Peyer's patch (tissue), 4 donors: ENCODE data around the gene ZNF598.

ENCODE experiments used
- POLR2A ChIP-seq, 2 donors: fragments of 450-650 bp; IDR thresholded peaks; one replicate each; pipeline ENCODE4 v1.5.1; 2017; ENCODE audit warnings: antibody characterized with exemption in 2 of 2, mild to moderate bottlenecking in 2 of 2, moderate library complexity in 2 of 2
- TF ChIP-seq, protein P1 (sequence below), 6 experiments: fragments of 450-650 bp in 4 of 6; fragments of 200-600 bp in 2 of 6; sonication (generic) in 1 of 6; IDR thresholded peaks; one replicate each; pipeline ENCODE4 v1.5.1; 2017 to 2019; ENCODE audit warnings: antibody characterized with exemption in 6 of 6, mild to moderate bottlenecking in 3 of 6, moderate library complexity in 1 of 6

- TF ChIP-seq POLR2A (IDR thresholded peaks at IDR 0.05): no peak
- TF ChIP-seq, protein P1, sequence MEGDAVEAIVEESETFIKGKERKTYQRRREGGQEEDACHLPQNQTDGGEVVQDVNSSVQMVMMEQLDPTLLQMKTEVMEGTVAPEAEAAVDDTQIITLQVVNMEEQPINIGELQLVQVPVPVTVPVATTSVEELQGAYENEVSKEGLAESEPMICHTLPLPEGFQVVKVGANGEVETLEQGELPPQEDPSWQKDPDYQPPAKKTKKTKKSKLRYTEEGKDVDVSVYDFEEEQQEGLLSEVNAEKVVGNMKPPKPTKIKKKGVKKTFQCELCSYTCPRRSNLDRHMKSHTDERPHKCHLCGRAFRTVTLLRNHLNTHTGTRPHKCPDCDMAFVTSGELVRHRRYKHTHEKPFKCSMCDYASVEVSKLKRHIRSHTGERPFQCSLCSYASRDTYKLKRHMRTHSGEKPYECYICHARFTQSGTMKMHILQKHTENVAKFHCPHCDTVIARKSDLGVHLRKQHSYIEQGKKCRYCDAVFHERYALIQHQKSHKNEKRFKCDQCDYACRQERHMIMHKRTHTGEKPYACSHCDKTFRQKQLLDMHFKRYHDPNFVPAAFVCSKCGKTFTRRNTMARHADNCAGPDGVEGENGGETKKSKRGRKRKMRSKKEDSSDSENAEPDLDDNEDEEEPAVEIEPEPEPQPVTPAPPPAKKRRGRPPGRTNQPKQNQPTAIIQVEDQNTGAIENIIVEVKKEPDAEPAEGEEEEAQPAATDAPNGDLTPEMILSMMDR (IDR thresholded peaks at IDR 0.05): no peak
Measured at GRCh38 chr16:1950047-1950446, 59.6 kb downstream of the ZNF598 start.
